ENCODE data around the gene GYG1. TPM values are rescaled to one million over a fixed set of nuclear protein-coding genes. Genes with fewer than 3 reads are reported as not detected.

Gene GYG1
- total RNA-seq = 42.6 and 58.3 TPM in 2 replicates

GRCh38 chr3:148991219-148992026 is at the start of gene GYG1:
TSS of gene GYG1 (plus strand) at chr3:148991540. CDS start at chr3:148991641, 101 bp downstream.

Other genes with a start within 250 kb of the GYG1 start
- not detected in 2 replicates for gene CPB1, start 163.7 kb upstream of the GYG1 start, total RNA-seq
- gene CPA3, start 126.2 kb upstream of the GYG1 start, total RNA-seq = not detected in 2 replicates
- 57.1 and 91.9 TPM in 2 replicates for gene HLTF, start 95.0 kb downstream of the GYG1 start, total RNA-seq
- 32.6 and 76.1 TPM in 2 replicates for gene HPS3, start 138.1 kb downstream of the GYG1 start, total RNA-seq
- 0.19 and 5.1 TPM in 2 replicates for gene CP, start 230.3 kb downstream of the GYG1 start, total RNA-seq